ENCODE results near the gene HABP4.

Gene HABP4

GRCh38 chr9:96523374-96523773, 73.4 kb downstream of the HABP4 start:
- DNase-seq (ENCODE audit: low read depth in 3 of 3), result no peak

- no peak for DNase-seq (ENCODE audit: low read depth in 3 of 3)
Measured at GRCh38 chr9:96524045-96524444, 74.1 kb downstream of the HABP4 start.

- no peak for DNase-seq (ENCODE audit: low read depth in 3 of 3)
Measured at GRCh38 chr9:96524764-96525163, 74.8 kb downstream of the HABP4 start.

GRCh38 chr9:96532173-96532572, 82.2 kb downstream of the HABP4 start:
- no peak for DNase-seq (ENCODE audit: low read depth in 3 of 3)

GRCh38 chr9:96540106-96540505, 90.1 kb downstream of the HABP4 start:
- DNase-seq (ENCODE audit: low read depth in 3 of 3), result no peak
